Activated CD4-positive, CD25-positive, alpha-beta regulatory T cell treated with anti-CD3 and anti-CD28 coated beads, Interleukin-2, amount 50 U/mL, for 16 hours (primary cell): Measurements from ENCODE around the gene WIPF1.

Experiments
- DNase-seq: peaks from one replicate; pipeline ENCODE4 v3.0.0-alpha.2; 2020; ENCODE audit warnings: low read depth, low spot score

WIPF1 gene

GRCh38 chr2:174597009-174597344, 627 bp downstream of the WIPF1 start:
- DNase-seq, result no peak

- no peak for DNase-seq
Observed at GRCh38 chr2:174595891-174596397, 1.7 kb downstream of the WIPF1 start.

GRCh38 chr2:174595116-174595809, 2.3 kb downstream of the WIPF1 start:
- no peak for DNase-seq

- DNase-seq, result no peak
Observed at GRCh38 chr2:174594456-174594855, 3.1 kb downstream of the WIPF1 start.

GRCh38 chr2:174593574-174594203, 3.9 kb downstream of the WIPF1 start:
- peak; percentile 46 for DNase-seq

- no peak for DNase-seq
Observed at GRCh38 chr2:174593041-174593440, 4.6 kb downstream of the WIPF1 start.

GRCh38 chr2:174591740-174592139, 5.9 kb downstream of the WIPF1 start:
- DNase-seq, result no peak

- no peak for DNase-seq
Observed at GRCh38 chr2:174590928-174591648, 6.5 kb downstream of the WIPF1 start.

- DNase-seq, result no peak
Observed at GRCh38 chr2:174590346-174590745, 7.3 kb downstream of the WIPF1 start.

GRCh38 chr2:174589334-174589733, 8.3 kb downstream of the WIPF1 start:
- no peak for DNase-seq

- no peak for DNase-seq
Observed at GRCh38 chr2:174588463-174588862, 9.1 kb downstream of the WIPF1 start.

GRCh38 chr2:174587579-174587978, 10.0 kb downstream of the WIPF1 start:
- DNase-seq, result no peak

- DNase-seq, result no peak
Observed at GRCh38 chr2:174586418-174587295, 10.9 kb downstream of the WIPF1 start.

GRCh38 chr2:174585657-174586252, 11.8 kb downstream of the WIPF1 start:
- DNase-seq, result no peak

GRCh38 chr2:174585146-174585545, 12.5 kb downstream of the WIPF1 start:
- no peak for DNase-seq

- no peak for DNase-seq
Observed at GRCh38 chr2:174581491-174581890, 16.1 kb downstream of the WIPF1 start.

- no peak for DNase-seq
Observed at GRCh38 chr2:174580951-174581350, 16.7 kb downstream of the WIPF1 start.

- DNase-seq, result peak; percentile 36
Observed at GRCh38 chr2:174577967-174578589, 19.5 kb downstream of the WIPF1 start.

- DNase-seq, result no peak
Observed at GRCh38 chr2:174575124-174575776, 22.4 kb downstream of the WIPF1 start.

GRCh38 chr2:174574657-174575056, 22.9 kb downstream of the WIPF1 start:
- no peak for DNase-seq
